ENCODE data around the gene TCF7L2.

TCF7L2 gene

GRCh38 chr10:113041841-113042750 is 92.0 kb downstream of the TCF7L2 start:
- Histone ChIP-seq H3K4me3 (ENCODE audit: low read depth, low read length) (no peak overlapping the region), H3K27me3 (ENCODE audit: insufficient read depth, low read depth, severe bottlenecking) (no peaks in the 10 kb centered on the region), H3K36me3 (no peaks in the 10 kb centered on the region), H3K9me3 (ENCODE audit: severe bottlenecking) (no peaks in the 10 kb centered on the region), H3K27ac (no peak overlapping the region)
- DNase-seq, result no peak
- TF ChIP-seq CTCF (IDR thresholded peaks at IDR 0.05; ENCODE audit: low read depth, low read length), result no peak

DNA sequence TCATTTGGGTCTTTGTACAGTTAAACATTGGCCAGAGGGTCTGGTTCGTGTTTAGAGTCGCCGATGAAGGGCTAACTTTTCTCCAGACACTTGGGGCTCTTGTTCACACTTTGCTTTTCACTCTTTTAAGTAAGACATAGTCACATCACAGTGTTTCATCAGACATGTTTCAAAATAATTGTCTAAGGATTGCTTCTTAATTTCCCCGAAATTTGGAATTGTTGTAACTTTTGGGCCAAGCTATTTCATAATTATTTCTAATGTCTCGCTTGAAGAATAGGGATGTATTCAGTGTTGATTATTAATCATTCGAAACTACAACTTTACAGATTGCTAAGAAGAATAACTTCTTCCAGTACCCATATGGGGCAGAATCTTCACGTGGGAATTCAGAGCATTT is 92.8 kb downstream of the TCF7L2 start:
- TF ChIP-seq CTCF (IDR thresholded peaks at IDR 0.05; ENCODE audit: low read depth, low read length), result no peak
- no peaks in the 10 kb centered on the region for H3K27me3 ChIP-seq (ENCODE audit: insufficient read depth, low read depth, severe bottlenecking)
- no peaks in the 10 kb centered on the region for H3K9me3 ChIP-seq (ENCODE audit: severe bottlenecking)
- no peak for DNase-seq
- no peaks in the 10 kb centered on the region for H3K36me3 ChIP-seq
- no peak overlapping the region for H3K4me3 ChIP-seq (ENCODE audit: low read depth, low read length)
- H3K27ac ChIP-seq, result no peak overlapping the region

GRCh38 chr10:113044016-113044755 is 94.1 kb downstream of the TCF7L2 start:
- DNase-seq, result no peak
- Histone ChIP-seq H3K27me3 (ENCODE audit: insufficient read depth, low read depth, severe bottlenecking) (no peaks in the 10 kb centered on the region), H3K9me3 (ENCODE audit: severe bottlenecking) (no peaks in the 10 kb centered on the region), H3K4me3 (ENCODE audit: low read depth, low read length) (no peak overlapping the region), H3K36me3 (no peaks in the 10 kb centered on the region), H3K27ac (no peak overlapping the region)
- TF ChIP-seq CTCF (IDR thresholded peaks at IDR 0.05; ENCODE audit: low read depth, low read length), result no peak

GRCh38 chr10:113045147-113046055 is 95.4 kb downstream of the TCF7L2 start:
- no peak overlapping the region for H3K4me3 ChIP-seq (ENCODE audit: low read depth, low read length)
- H3K9me3 ChIP-seq (ENCODE audit: severe bottlenecking), result no peaks in the 10 kb centered on the region
- H3K27ac ChIP-seq, result no peak overlapping the region
- no peak for TF ChIP-seq CTCF (IDR thresholded peaks at IDR 0.05; ENCODE audit: low read depth, low read length)
- no peaks in the 10 kb centered on the region for H3K27me3 ChIP-seq (ENCODE audit: insufficient read depth, low read depth, severe bottlenecking)
- H3K36me3 ChIP-seq, result no peaks in the 10 kb centered on the region
- DNase-seq, result no peak

- Histone ChIP-seq H3K36me3 (no peaks in the 10 kb centered on the region), H3K27me3 (ENCODE audit: insufficient read depth, low read depth, severe bottlenecking) (no peaks in the 10 kb centered on the region), H3K9me3 (ENCODE audit: severe bottlenecking) (no peaks in the 10 kb centered on the region), H3K4me3 (ENCODE audit: low read depth, low read length) (no peak overlapping the region), H3K27ac (no peak overlapping the region)
- TF ChIP-seq CTCF (IDR thresholded peaks at IDR 0.05; ENCODE audit: low read depth, low read length), result no peak
- DNase-seq, result no peak
Observed at GRCh38 chr10:113047151-113047550, 97.1 kb downstream of the TCF7L2 start.

Data from WERI-Rb-1 (cell line).